Measurements from ENCODE around the gene PROB1.

- TF ChIP-seq CEBPB (IDR thresholded peaks at IDR 0.05) (no peak), TCF12 (IDR thresholded peaks at IDR 0.05; ENCODE audit: low read depth) (no peak), YY1 (IDR thresholded peaks at IDR 0.05; ENCODE audit: low read depth) (no peak), TAF1 (IDR thresholded peaks at IDR 0.05; ENCODE audit: low read depth) (no peak), EP300 (IDR thresholded peaks at IDR 0.05; ENCODE audit: borderline replicate concordance) (no peak), FOXM1 (IDR thresholded peaks at IDR 0.05; ENCODE audit: borderline replicate concordance, low read depth) (no peak), RAD21 (IDR thresholded peaks at IDR 0.05; ENCODE audit: low read depth) (no peak), MAX (IDR thresholded peaks at IDR 0.05) (no peak), REST (IDR thresholded peaks at IDR 0.05; ENCODE audit: low read depth) (no peak), CREB1 (IDR thresholded peaks at IDR 0.05; ENCODE audit: low read depth) (no peak), NFIC (IDR thresholded peaks at IDR 0.05) (no peak), USF1 (IDR thresholded peaks at IDR 0.05) (no peak)
These were observed 40.7 kb downstream of the PROB1 start for GRCh38 chr5:139354186-139354585.
